H1 (cell line): Measurements from ENCODE around the gene SORL1-AS1.

Source experiments
- CTCF ChIA-PET: fragments of 300-600 bp; sonication (Branson Sonifier 250); formaldehyde crosslinking; loops from one replicate; lab custom pipeline; 2021; ENCODE audit not compliant: partially characterized antibody; lab: Charles Lee
- POLR2A ChIA-PET: fragments of 300-600 bp; sonication (Branson Sonifier 250); formaldehyde crosslinking; loops from one replicate; lab custom pipeline; 2021; ENCODE audit warnings: inconsistent platforms; ENCODE audit not compliant: partially characterized antibody; lab: Charles Lee
- DNase-seq, 2 experiments: peaks; one replicate each; pipeline versions ENCODE4 v3.0.0 to v3.0.0-alpha.2; 2010 to 2022; ENCODE audit warnings: low spot score in 2 of 2, low read depth in 1 of 2, mixed read lengths in 1 of 2
- FAIRE-seq: peaks from 2 replicates; lab custom pipeline; 2011; peaks lifted over from hg19 to GRCh38; lab: Jason Lieb, UNC
- H2AFZ ChIP-seq: 2 replicates; pipeline ENCODE4 v1.8.1; 2012; ENCODE audit warnings: low read length, inconsistent platforms
- H2AK5ac ChIP-seq: 2 replicates; pipeline ENCODE4 v1.6.1; 2013; ENCODE audit warnings: low read depth, low read length
- H2BK120ac ChIP-seq: replicated peaks from 2 replicates; pipeline ENCODE3; 2013; ENCODE audit warnings: low read depth, low read length, inconsistent platforms
- H2BK12ac ChIP-seq: 2 replicates; pipeline ENCODE4 v1.6.1; 2013; ENCODE audit warnings: low read depth, low read length
- H2BK15ac ChIP-seq: 2 replicates; pipeline ENCODE4 v1.6.1; 2013; ENCODE audit warnings: low read length
- H2BK20ac ChIP-seq: 2 replicates; pipeline ENCODE4 v1.6.1; 2013; ENCODE audit warnings: low read length
- H2BK5ac ChIP-seq: 2 replicates; pipeline ENCODE4 v1.6.1; 2013; ENCODE audit warnings: low read depth, low read length
- H3K14ac ChIP-seq: 2 replicates; pipeline ENCODE4 v1.6.1; 2013; ENCODE audit warnings: inconsistent platforms; ENCODE audit not compliant: insufficient read length
- H3K18ac ChIP-seq: 2 replicates; pipeline ENCODE4 v1.6.1; 2013; ENCODE audit warnings: low read length; ENCODE audit errors: extremely low read depth
- H3K23ac ChIP-seq: 2 replicates; pipeline ENCODE4 v1.6.1; 2013; ENCODE audit warnings: inconsistent platforms; ENCODE audit not compliant: insufficient read length
- H3K23me2 ChIP-seq: 2 replicates; pipeline ENCODE4 v1.6.1; 2013; ENCODE audit warnings: low read depth, low read length
- H3K27ac ChIP-seq: 2 replicates; pipeline ENCODE4 v1.6.1; 2011; ENCODE audit warnings: low read depth, low read length, inconsistent platforms
- H3K27me3 ChIP-seq, 4 experiments: replicated peaks in 1 of 4; 1 replicate in 1 of 4; 2 replicates in 3 of 4; pipeline versions ENCODE4 v1.6.1 to v1.8.1; 2011 to 2013; ENCODE audit warnings: low read length in 3 of 4, mild to moderate bottlenecking in 3 of 4, inconsistent platforms in 2 of 4, mixed read lengths in 2 of 4, moderate library complexity in 1 of 4; ENCODE audit not compliant: control insufficient read depth in 3 of 4, insufficient read depth in 3 of 4; ENCODE audit errors: extremely low read depth in 1 of 4
- H3K36me3 ChIP-seq, 4 experiments: 2 replicates each; pipeline versions ENCODE4 v1.6.1 to v1.8.1; 2011 to 2013; ENCODE audit warnings: mild to moderate bottlenecking in 4 of 4, low read length in 3 of 4, moderate library complexity in 2 of 4, control low read depth in 1 of 4, inconsistent platforms in 1 of 4; ENCODE audit not compliant: insufficient read depth in 4 of 4, control insufficient read depth in 2 of 4
- H3K4ac ChIP-seq: replicated peaks from 2 replicates; pipeline ENCODE3; 2013; ENCODE audit warnings: low read length, low read depth, mixed read lengths, inconsistent platforms; ENCODE audit not compliant: insufficient read length
- H3K4me1 ChIP-seq, 4 experiments: replicated peaks in 1 of 4; 1 replicate in 1 of 4; 2 replicates in 3 of 4; pipeline versions ENCODE4 v1.6.1 to v1.8.1; 2011 to 2013; ENCODE audit warnings: low read length in 3 of 4, inconsistent platforms in 2 of 4, mixed read lengths in 1 of 4; ENCODE audit not compliant: insufficient read depth in 4 of 4, control insufficient read depth in 3 of 4
- H3K4me2 ChIP-seq, 2 experiments: 2 replicates each; pipeline versions ENCODE4 v1.6.1 to v1.8.1; 2011 to 2013; ENCODE audit warnings: low read depth in 2 of 2, low read length in 2 of 2, control low read depth in 1 of 2, inconsistent platforms in 1 of 2, mild to moderate bottlenecking in 1 of 2; ENCODE audit not compliant: insufficient read depth in 1 of 2
- H3K4me3 ChIP-seq, 4 experiments: fragments of 200-600, 300-600 bp in 1 of 4; sonication (generic), shearing (Covaris generic), sonication (Bioruptor Twin) in 1 of 4; 2 replicates each; pipeline versions ENCODE4 v1.5.1 to v1.8.1; 2011 to 2016; ENCODE audit warnings: low read length in 4 of 4, low read depth in 3 of 4, control low read depth in 2 of 4, inconsistent platforms in 2 of 4, mild to moderate bottlenecking in 2 of 4, mixed read lengths in 1 of 4, moderate library complexity in 1 of 4; ENCODE audit not compliant: insufficient read depth in 2 of 4; ENCODE audit errors: extremely low read depth in 1 of 4
- H3K56ac ChIP-seq: replicated peaks from 2 replicates; pipeline ENCODE3; 2013; ENCODE audit warnings: low read depth, mild to moderate bottlenecking, mixed read lengths, low read length, inconsistent platforms; ENCODE audit not compliant: insufficient read length
- H3K79me1 ChIP-seq: 2 replicates; pipeline ENCODE4 v1.6.1; 2013; ENCODE audit warnings: low read depth, low read length, control low read depth
- H3K79me2 ChIP-seq, 2 experiments: 2 replicates each; pipeline versions ENCODE4 v1.6.1 to v1.8.1; 2012 to 2013; ENCODE audit warnings: low read length in 2 of 2, mild to moderate bottlenecking in 2 of 2, inconsistent platforms in 1 of 2; ENCODE audit not compliant: insufficient read depth in 2 of 2, control insufficient read depth in 1 of 2
- H3K9ac ChIP-seq, 4 experiments: replicated peaks in 1 of 4; 1 replicate in 1 of 4; 2 replicates in 3 of 4; pipeline versions ENCODE4 v1.6.1 to v1.8.1; 2011 to 2013; ENCODE audit warnings: low read depth in 3 of 4, low read length in 3 of 4, control low read depth in 2 of 4, mild to moderate bottlenecking in 2 of 4, moderate library complexity in 2 of 4, inconsistent platforms in 1 of 4; ENCODE audit errors: extremely low read depth in 1 of 4
- H3K9me3 ChIP-seq, 2 experiments: 2 replicates each; pipeline versions ENCODE4 v1.6.1 to v1.8.1; 2012 to 2013; ENCODE audit warnings: mild to moderate bottlenecking in 2 of 2, moderate library complexity in 2 of 2, control low read depth in 1 of 2, inconsistent platforms in 1 of 2, low read depth in 1 of 2, low read length in 1 of 2, mixed read lengths in 1 of 2; ENCODE audit not compliant: insufficient read depth in 2 of 2
- H4K20me1 ChIP-seq, 2 experiments: replicated peaks in 1 of 2; 2 replicates each; pipeline versions ENCODE3 to v1.8.1; 2011 to 2013; ENCODE audit warnings: inconsistent platforms in 2 of 2, low read length in 2 of 2, mild to moderate bottlenecking in 1 of 2; ENCODE audit not compliant: insufficient read depth in 2 of 2, control insufficient read depth in 1 of 2
- H4K5ac ChIP-seq: 2 replicates; pipeline ENCODE4 v1.6.1; 2013; ENCODE audit warnings: low read length, low read depth, mixed read lengths, inconsistent platforms; ENCODE audit not compliant: insufficient read length
- H4K8ac ChIP-seq: 2 replicates; pipeline ENCODE4 v1.8.0; 2013; ENCODE audit warnings: mild to moderate bottlenecking, moderate library complexity, low read length, inconsistent platforms; ENCODE audit not compliant: insufficient read depth; ENCODE audit errors: extremely low read depth
- H4K91ac ChIP-seq: replicated peaks from 2 replicates; pipeline ENCODE3; 2013; ENCODE audit warnings: low read length, mixed read lengths, inconsistent platforms; ENCODE audit not compliant: insufficient read length
- NRF1 ChIP-seq: IDR thresholded peaks from 2 replicates; pipeline ENCODE4 v1.6.1; 2011; ENCODE audit warnings: mild to moderate bottlenecking, low read depth, low read length, improper control_type of control experiment
- RAD21 ChIP-seq, 2 experiments: IDR thresholded peaks in 1 of 2; conservative IDR thresholded peaks in 1 of 2; 2 replicates each; pipeline ENCODE4 v1.6.1; 2011; ENCODE audit warnings: low read depth in 2 of 2, low read length in 2 of 2, improper control_type of control experiment in 1 of 2, inconsistent platforms in 1 of 2, mild to moderate bottlenecking in 1 of 2, moderate library complexity in 1 of 2
- WGBS, 2 experiments: shearing (Covaris generic) in 1 of 2; methylation state at CpG; one replicate each; pipeline versions ENCODE4 v1.1.6 to v1.1.7; 2013 to 2015; ENCODE audit warnings: low lambda C conversion rate in 2 of 2, mixed read lengths in 2 of 2, inconsistent platforms in 1 of 2, low coverage in 1 of 2, missing lambda C conversion rate in 1 of 2; ENCODE audit not compliant: insufficient replicate concordance in 2 of 2, insufficient coverage in 1 of 2, insufficient read length in 1 of 2; ENCODE audit errors: extremely low coverage in 1 of 2, missing lambda C conversion rate in 1 of 2; 5-methylcytosine and 5-hydroxymethylcytosine counted together

The SORL1-AS1 gene

DNA sequence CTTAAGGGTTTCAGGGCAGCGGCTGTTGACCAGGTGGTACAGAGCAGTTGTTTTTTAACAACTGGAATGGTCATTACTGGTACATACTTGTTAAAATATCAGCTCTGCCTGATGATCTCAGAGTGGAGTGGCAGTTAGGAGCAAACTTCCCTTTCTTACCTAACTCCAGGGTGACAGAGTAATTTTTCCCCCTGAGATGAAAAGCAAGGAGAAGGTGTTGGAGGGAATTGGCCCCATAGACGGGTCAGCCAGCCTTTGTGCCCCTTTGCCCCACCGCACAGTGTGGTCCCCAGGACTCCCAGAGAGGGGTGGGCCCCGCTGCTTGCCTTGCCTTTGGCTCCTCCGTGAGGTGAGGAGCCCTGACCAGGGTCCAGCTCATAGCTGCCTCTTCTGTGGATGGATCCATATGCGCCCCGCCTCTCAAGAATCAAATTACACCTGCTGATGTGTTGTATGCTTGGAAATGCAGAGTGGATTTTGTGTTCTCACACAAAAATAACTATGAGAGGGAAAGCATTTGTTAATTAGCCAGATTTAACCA lies 27.0 kb upstream of the SORL1-AS1 start:
- Histone ChIP-seq H3K4me3 (peak overlapping the region in 1 of 4 experiments; percentile 43; a peak in 2 of 8 replicates), H3K27me3 (no peaks in the 10 kb centered on the region), H4K8ac (no peak overlapping the region), H3K18ac (peak overlapping the region; percentile 49), H2BK120ac (peak overlapping the region; percentile 4), H3K14ac (no peak overlapping the region), H3K9me3 (no peaks in the 10 kb centered on the region), H2BK15ac (peak overlapping the region; percentile 76; the same call in 1 of the 2 replicates), H3K23me2 (peaks cover 7% of the 10 kb centered on the region), H3K79me1 (peaks cover 13% of the 10 kb centered on the region), H4K91ac (peak overlapping the region; percentile 76), H3K36me3 (peaks cover 0 to 8% (median 2%) of the 10 kb centered on the region in 4 experiments; a peak in 2 of 8 replicates), H3K4me1 (peaks cover 16 to 34% (median 27%) of the 10 kb centered on the region in 4 experiments), H2BK5ac (peak overlapping the region; percentile 82), H2BK12ac (peak overlapping the region; percentile 46), H3K27ac (no peak overlapping the region; the same call in 1 of the 2 replicates), H3K4me2 (peak overlapping the region; percentile 58 to 69), H2AFZ (no peak overlapping the region), H3K56ac (no peak overlapping the region), H2BK20ac (peak overlapping the region; percentile 49), H3K23ac (no peak overlapping the region), H3K9ac (no peak overlapping the region), H3K4ac (peak overlapping the region; percentile 95), H4K20me1 (peaks cover 0 to 4% of the 10 kb centered on the region in 2 experiments), H3K79me2 (peaks cover 0 to 41% of the 10 kb centered on the region in 2 experiments; a peak in 2 of 4 replicates), H2AK5ac (0 out of 2 replicates have a peak overlapping the region, but pooled peaks have one; percentile 77), H4K5ac (peak overlapping the region; percentile 57)
- ChIA-PET CTCF (interaction anchor here (1.1 to 2.0 kb wide), 4 partner anchors 16 to 158 kb away, joined by 3 to 11 read pairs (median 4); no protein-coding TSS in a partner anchor), POLR2A (interaction anchor here (1.2 to 1.6 kb wide), 2 partner anchors 15 to 27 kb away, joined by 4 read pairs; partner anchors contain the start of genes SORL1 and SORL1-AS1)
- DNase-seq (no peak), FAIRE-seq (no peak)
- WGBS, 2 experiments: 64% methylated on average over 7 of the region's 7 CpGs; no CpG with 5 or more reads in 1 of the 2 experiments
- 0 out of 4 replicates have a peak, but pooled peaks of 1 of the 2 experiments have one; percentile 15 for TF ChIP-seq RAD21 (IDR thresholded peaks at IDR 0.05 in 1 of 2, conservative IDR thresholded peaks at IDR 0.05 in 1 of 2; ENCODE audit: low read depth in 2 of 2, low read length in 2 of 2)
- TF ChIP-seq NRF1: no peak
